ENCODE measurements around the gene FAH. TPM values are rescaled to one million over a fixed set of nuclear protein-coding genes. Genes with fewer than 3 reads are reported as not detected.
"Not testable (repeated sequence)": the region's sequence is repeated elsewhere in the genome, so short reads cannot be mapped to it uniquely, and the experiment has no call there.

Gene FAH
- total and polyA plus RNA-seq, 2 experiments from 2014 or later: 16.3 to 20.3 TPM

DNA sequence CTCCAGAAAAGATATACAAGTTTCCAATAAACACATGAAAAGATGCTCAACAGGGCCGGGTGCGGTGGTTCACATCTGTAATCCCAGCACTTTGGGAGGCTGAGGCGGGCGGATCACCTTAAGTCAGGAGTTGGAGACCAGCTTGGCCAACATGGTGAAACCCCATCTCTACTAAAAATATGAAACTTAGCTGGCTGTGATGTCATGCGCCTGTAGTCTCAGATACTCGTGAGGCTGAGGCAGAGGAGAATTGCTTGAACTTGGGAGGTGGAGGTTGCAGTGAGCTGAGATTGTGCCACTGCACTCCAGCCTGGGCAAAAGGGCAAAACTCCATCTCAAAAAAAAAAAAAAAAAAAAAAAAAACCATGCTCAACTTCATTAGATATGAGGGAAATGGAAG is 25.5 kb upstream of the FAH start:
- H3K27ac Mint-ChIP-seq; H3K27ac ChIP-seq (ENCODE audit: low read depth); H3K9me2 ChIP-seq (ENCODE audit: insufficient read depth); H3K4me3 Mint-ChIP-seq; H3K4me1 ChIP-seq (ENCODE audit: insufficient read depth); H3K36me3 ChIP-seq (ENCODE audit: insufficient read depth); H3K27me3 Mint-ChIP-seq (ENCODE audit: insufficient read depth, low read depth, poor library complexity); DNase-seq (ENCODE audit: low spot score); H3F3A ChIP-seq (replicated peaks; ENCODE audit: low read depth); H3K9me3 Mint-ChIP-seq; ATAC-seq; H3K79me2 ChIP-seq (replicated peaks; ENCODE audit: insufficient read depth); H3K4me2 ChIP-seq; H3K4me3 ChIP-seq; H3K4me1 Mint-ChIP-seq; H3K27me3 ChIP-seq (ENCODE audit: insufficient read depth); H2AFZ ChIP-seq: not testable (repeated sequence)
- peaks cover 13% of the 10 kb centered on the region; the same call in 1 of the 2 replicates for H4K20me1 ChIP-seq (replicated peaks; ENCODE audit: insufficient read depth)
- peaks cover 28% of the 10 kb centered on the region for H3K36me3 Mint-ChIP-seq (ENCODE audit: low read depth)

DNA sequence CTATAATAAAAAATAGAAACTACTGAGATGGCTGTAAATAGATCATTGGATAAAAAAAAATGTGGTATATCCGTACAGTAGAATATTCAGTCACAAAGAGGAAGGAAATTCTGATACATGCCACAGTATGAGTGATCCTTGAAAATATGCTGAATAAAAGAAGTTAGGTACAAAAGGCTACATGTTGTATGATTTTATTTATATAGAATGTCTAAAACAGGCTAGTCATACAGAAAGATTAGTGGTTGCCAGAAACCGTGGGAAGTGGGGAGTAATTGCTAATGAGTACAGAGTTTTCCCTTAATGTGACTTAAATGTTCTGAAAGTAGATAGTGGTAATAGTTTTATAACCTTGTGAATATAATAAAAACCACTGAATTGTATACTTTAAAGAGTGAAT is 24.9 kb upstream of the FAH start:
- Mint-ChIP-seq H3K4me3 (no peak overlapping the region), H3K9me3 (no peaks in the 10 kb centered on the region), H3K4me1 (no peaks in the 10 kb centered on the region), H3K27ac (no peak overlapping the region), H3K36me3 (ENCODE audit: low read depth) (peaks cover 23% of the 10 kb centered on the region), H3K27me3 (ENCODE audit: insufficient read depth, low read depth, poor library complexity) (no peaks in the 10 kb centered on the region)
- no peaks in the 10 kb centered on the region for H3K4me1 ChIP-seq (ENCODE audit: insufficient read depth)
- H2AFZ ChIP-seq: no peak overlapping the region
- no peaks in the 10 kb centered on the region for H3K27me3 ChIP-seq (ENCODE audit: insufficient read depth)
- no peak overlapping the region for H3K4me2 ChIP-seq
- DNase-seq (ENCODE audit: low spot score) (no peak), ATAC-seq (no peak)
- H3K79me2 ChIP-seq (replicated peaks; ENCODE audit: insufficient read depth): no peaks in the 10 kb centered on the region
- H4K20me1 ChIP-seq (replicated peaks; ENCODE audit: insufficient read depth): peaks cover 13% of the 10 kb centered on the region; the same call in 1 of the 2 replicates
- H3K27ac ChIP-seq (ENCODE audit: low read depth): no peak overlapping the region
- H3K9me2 ChIP-seq (ENCODE audit: insufficient read depth): no peaks in the 10 kb centered on the region
- no peaks in the 10 kb centered on the region for H3F3A ChIP-seq (replicated peaks; ENCODE audit: low read depth)
- peaks cover 7% of the 10 kb centered on the region; the same call in 1 of the 2 replicates for H3K36me3 ChIP-seq (ENCODE audit: insufficient read depth)
- H3K4me3 ChIP-seq: no peak overlapping the region
- TF ChIP-seq EZH2phosphoT487 (IDR thresholded peaks at IDR 0.05; ENCODE audit: unreplicated experiment) (no peak), EZH2 (IDR thresholded peaks at IDR 0.05; ENCODE audit: low read depth, unreplicated experiment) (no peak), STAT1 (IDR thresholded peaks at IDR 0.05; ENCODE audit: unreplicated experiment) (no peak), CREB1 (CRISPR knock-in tag; IDR thresholded peaks at IDR 0.05; ENCODE audit: low read depth) (no peak), POLR2AphosphoS5 (IDR thresholded peaks at IDR 0.05; ENCODE audit: low read depth) (no peak), ZNF331 (CRISPR knock-in tag; IDR thresholded peaks at IDR 0.05; ENCODE audit: low read depth) (no peak), NANOG (IDR thresholded peaks at IDR 0.05; ENCODE audit: borderline replicate concordance) (no peak), ZNF114 (CRISPR knock-in tag; IDR thresholded peaks at IDR 0.05) (no peak)
- TF ChIP-seq, protein P1, sequence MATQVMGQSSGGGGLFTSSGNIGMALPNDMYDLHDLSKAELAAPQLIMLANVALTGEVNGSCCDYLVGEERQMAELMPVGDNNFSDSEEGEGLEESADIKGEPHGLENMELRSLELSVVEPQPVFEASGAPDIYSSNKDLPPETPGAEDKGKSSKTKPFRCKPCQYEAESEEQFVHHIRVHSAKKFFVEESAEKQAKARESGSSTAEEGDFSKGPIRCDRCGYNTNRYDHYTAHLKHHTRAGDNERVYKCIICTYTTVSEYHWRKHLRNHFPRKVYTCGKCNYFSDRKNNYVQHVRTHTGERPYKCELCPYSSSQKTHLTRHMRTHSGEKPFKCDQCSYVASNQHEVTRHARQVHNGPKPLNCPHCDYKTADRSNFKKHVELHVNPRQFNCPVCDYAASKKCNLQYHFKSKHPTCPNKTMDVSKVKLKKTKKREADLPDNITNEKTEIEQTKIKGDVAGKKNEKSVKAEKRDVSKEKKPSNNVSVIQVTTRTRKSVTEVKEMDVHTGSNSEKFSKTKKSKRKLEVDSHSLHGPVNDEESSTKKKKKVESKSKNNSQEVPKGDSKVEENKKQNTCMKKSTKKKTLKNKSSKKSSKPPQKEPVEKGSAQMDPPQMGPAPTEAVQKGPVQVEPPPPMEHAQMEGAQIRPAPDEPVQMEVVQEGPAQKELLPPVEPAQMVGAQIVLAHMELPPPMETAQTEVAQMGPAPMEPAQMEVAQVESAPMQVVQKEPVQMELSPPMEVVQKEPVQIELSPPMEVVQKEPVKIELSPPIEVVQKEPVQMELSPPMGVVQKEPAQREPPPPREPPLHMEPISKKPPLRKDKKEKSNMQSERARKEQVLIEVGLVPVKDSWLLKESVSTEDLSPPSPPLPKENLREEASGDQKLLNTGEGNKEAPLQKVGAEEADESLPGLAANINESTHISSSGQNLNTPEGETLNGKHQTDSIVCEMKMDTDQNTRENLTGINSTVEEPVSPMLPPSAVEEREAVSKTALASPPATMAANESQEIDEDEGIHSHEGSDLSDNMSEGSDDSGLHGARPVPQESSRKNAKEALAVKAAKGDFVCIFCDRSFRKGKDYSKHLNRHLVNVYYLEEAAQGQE (IDR thresholded peaks at IDR 0.05; ENCODE audit: unreplicated experiment): no peak
- TF ChIP-seq, protein P2, sequence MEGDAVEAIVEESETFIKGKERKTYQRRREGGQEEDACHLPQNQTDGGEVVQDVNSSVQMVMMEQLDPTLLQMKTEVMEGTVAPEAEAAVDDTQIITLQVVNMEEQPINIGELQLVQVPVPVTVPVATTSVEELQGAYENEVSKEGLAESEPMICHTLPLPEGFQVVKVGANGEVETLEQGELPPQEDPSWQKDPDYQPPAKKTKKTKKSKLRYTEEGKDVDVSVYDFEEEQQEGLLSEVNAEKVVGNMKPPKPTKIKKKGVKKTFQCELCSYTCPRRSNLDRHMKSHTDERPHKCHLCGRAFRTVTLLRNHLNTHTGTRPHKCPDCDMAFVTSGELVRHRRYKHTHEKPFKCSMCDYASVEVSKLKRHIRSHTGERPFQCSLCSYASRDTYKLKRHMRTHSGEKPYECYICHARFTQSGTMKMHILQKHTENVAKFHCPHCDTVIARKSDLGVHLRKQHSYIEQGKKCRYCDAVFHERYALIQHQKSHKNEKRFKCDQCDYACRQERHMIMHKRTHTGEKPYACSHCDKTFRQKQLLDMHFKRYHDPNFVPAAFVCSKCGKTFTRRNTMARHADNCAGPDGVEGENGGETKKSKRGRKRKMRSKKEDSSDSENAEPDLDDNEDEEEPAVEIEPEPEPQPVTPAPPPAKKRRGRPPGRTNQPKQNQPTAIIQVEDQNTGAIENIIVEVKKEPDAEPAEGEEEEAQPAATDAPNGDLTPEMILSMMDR (conservative IDR thresholded peaks at IDR 0.05; ENCODE audit: low read depth in 2 of 2): no peak
- TF ChIP-seq, protein P3, sequence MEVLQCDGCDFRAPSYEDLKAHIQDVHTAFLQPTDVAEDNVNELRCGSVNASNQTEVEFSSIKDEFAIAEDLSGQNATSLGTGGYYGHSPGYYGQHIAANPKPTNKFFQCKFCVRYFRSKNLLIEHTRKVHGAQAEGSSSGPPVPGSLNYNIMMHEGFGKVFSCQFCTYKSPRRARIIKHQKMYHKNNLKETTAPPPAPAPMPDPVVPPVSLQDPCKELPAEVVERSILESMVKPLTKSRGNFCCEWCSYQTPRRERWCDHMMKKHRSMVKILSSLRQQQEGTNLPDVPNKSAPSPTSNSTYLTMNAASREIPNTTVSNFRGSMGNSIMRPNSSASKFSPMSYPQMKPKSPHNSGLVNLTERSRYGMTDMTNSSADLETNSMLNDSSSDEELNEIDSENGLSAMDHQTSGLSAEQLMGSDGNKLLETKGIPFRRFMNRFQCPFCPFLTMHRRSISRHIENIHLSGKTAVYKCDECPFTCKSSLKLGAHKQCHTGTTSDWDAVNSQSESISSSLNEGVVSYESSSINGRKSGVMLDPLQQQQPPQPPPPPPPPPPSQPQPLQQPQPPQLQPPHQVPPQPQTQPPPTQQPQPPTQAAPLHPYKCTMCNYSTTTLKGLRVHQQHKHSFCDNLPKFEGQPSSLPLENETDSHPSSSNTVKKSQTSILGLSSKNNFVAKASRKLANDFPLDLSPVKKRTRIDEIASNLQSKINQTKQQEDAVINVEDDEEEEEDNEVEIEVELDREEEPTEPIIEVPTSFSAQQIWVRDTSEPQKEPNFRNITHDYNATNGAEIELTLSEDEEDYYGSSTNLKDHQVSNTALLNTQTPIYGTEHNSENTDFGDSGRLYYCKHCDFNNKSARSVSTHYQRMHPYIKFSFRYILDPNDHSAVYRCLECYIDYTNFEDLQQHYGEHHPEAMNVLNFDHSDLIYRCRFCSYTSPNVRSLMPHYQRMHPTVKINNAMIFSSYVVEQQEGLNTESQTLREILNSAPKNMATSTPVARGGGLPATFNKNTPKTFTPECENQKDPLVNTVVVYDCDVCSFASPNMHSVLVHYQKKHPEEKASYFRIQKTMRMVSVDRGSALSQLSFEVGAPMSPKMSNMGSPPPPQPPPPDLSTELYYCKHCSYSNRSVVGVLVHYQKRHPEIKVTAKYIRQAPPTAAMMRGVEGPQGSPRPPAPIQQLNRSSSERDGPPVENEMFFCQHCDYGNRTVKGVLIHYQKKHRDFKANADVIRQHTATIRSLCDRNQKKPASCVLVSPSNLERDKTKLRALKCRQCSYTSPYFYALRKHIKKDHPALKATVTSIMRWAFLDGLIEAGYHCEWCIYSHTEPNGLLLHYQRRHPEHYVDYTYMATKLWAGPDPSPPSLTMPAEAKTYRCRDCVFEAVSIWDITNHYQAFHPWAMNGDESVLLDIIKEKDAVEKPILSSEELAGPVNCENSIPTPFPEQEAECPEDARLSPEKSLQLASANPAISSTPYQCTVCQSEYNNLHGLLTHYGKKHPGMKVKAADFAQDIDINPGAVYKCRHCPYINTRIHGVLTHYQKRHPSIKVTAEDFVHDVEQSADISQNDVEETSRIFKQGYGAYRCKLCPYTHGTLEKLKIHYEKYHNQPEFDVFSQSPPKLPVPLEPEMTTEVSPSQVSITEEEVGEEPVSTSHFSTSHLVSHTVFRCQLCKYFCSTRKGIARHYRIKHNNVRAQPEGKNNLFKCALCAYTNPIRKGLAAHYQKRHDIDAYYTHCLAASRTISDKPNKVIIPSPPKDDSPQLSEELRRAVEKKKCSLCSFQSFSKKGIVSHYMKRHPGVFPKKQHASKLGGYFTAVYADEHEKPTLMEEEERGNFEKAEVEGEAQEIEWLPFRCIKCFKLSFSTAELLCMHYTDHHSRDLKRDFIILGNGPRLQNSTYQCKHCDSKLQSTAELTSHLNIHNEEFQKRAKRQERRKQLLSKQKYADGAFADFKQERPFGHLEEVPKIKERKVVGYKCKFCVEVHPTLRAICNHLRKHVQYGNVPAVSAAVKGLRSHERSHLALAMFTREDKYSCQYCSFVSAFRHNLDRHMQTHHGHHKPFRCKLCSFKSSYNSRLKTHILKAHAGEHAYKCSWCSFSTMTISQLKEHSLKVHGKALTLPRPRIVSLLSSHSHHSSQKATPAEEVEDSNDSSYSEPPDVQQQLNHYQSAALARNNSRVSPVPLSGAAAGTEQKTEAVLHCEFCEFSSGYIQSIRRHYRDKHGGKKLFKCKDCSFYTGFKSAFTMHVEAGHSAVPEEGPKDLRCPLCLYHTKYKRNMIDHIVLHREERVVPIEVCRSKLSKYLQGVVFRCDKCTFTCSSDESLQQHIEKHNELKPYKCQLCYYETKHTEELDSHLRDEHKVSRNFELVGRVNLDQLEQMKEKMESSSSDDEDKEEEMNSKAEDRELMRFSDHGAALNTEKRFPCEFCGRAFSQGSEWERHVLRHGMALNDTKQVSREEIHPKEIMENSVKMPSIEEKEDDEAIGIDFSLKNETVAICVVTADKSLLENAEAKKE (CRISPR knock-in tag; IDR thresholded peaks at IDR 0.05): no peak
